Measurements from ENCODE around the gene MEST.
A peak's percentile ranks its signal among the peaks of the same experiment; 100 is the strongest.

MEST gene

GRCh38 chr7:130461272-130461671 is 30.6 kb upstream of the MEST start:
- no peak overlapping the region for H3K4me3 ChIP-seq
- H3K9me3 ChIP-seq (replicated peaks in 1 of 11), result peaks cover 14 to 35% (median 19%) of the 10 kb centered on the region in 11 experiments

GRCh38 chr7:130463553-130464434 is 28.1 kb upstream of the MEST start:
- Histone ChIP-seq H3K27ac (no peak overlapping the region), H3K4me3 (no peak overlapping the region), H3K27me3 (no peaks in the 10 kb centered on the region), H4K20me1 (no peaks in the 10 kb centered on the region), H3K9me3 (replicated peaks in 1 of 11) (peaks cover 11 to 31% (median 18%) of the 10 kb centered on the region in 11 experiments), H3K4me2 (no peak overlapping the region), H3K4me1 (no peaks in the 10 kb centered on the region), H3K9ac (no peak overlapping the region), H3K36me3 (no peaks in the 10 kb centered on the region)
- no peak for TF ChIP-seq Cebpa-rat (IDR thresholded peaks at IDR 0.05)

More at GRCh38 chr7:130461272-130461671, 30.6 kb upstream of the MEST start:
- Histone ChIP-seq H3K4me1 (no peaks in the 10 kb centered on the region; a peak in 1 of 20 replicates), H4K20me1 (no peaks in the 10 kb centered on the region), H3K27ac (no peak overlapping the region), H3K36me3 (no peaks in the 10 kb centered on the region), H3K4me2 (no peak overlapping the region), H3K9ac (no peak overlapping the region), H3K27me3 (no peaks in the 10 kb centered on the region)
- no peak for TF ChIP-seq Cebpa-rat (IDR thresholded peaks at IDR 0.05)

GRCh38 chr7:130468612-130469011 is 23.3 kb upstream of the MEST start:
- Histone ChIP-seq H3K4me2 (no peak overlapping the region), H3K4me1 (peaks cover 0 to 25% (median 8%) of the 10 kb centered on the region in 10 experiments; a peak in 16 of 20 replicates)

GRCh38 chr7:130471974-130472373 is 19.9 kb upstream of the MEST start:
- Histone ChIP-seq H3K4me3 (no peak overlapping the region), H3K4me2 (0 out of 22 replicates have a peak overlapping the region, but pooled peaks of 1 of the 11 experiments have one; percentile 74), H3K27me3 (no peaks in the 10 kb centered on the region), H3K27ac (no peak overlapping the region), H3K9me3 (replicated peaks in 1 of 11) (no peaks in the 10 kb centered on the region), H4K20me1 (no peaks in the 10 kb centered on the region), H3K9ac (no peak overlapping the region), H3K36me3 (no peaks in the 10 kb centered on the region), H3K4me1 (peaks cover 0 to 36% (median 12%) of the 10 kb centered on the region in 10 experiments; a peak in 16 of 20 replicates)
- no peak for TF ChIP-seq Cebpa-rat (IDR thresholded peaks at IDR 0.05)

More at GRCh38 chr7:130468612-130469011, 23.3 kb upstream of the MEST start:
- Histone ChIP-seq H3K4me3 (no peak overlapping the region), H3K27me3 (no peaks in the 10 kb centered on the region), H3K36me3 (no peaks in the 10 kb centered on the region), H3K9ac (no peak overlapping the region), H4K20me1 (no peaks in the 10 kb centered on the region), H3K9me3 (replicated peaks in 1 of 11) (peaks cover 0 to 11% (median 0%) of the 10 kb centered on the region in 11 experiments; a peak in 2 of 22 replicates), H3K27ac (no peak overlapping the region)
- TF ChIP-seq Cebpa-rat (IDR thresholded peaks at IDR 0.05), result no peak

GRCh38 chr7:130473289-130473688 is 18.6 kb upstream of the MEST start:
- Histone ChIP-seq H3K9ac (0 out of 22 replicates have a peak overlapping the region, but pooled peaks of 1 of the 11 experiments have one; percentile 14), H4K20me1 (no peaks in the 10 kb centered on the region), H3K4me1 (peaks cover 0 to 36% (median 12%) of the 10 kb centered on the region in 10 experiments; a peak in 16 of 20 replicates), H3K27ac (peak overlapping the region in 4 of 11 experiments; percentile 19 to 59 (median 36); a peak in 8 of 22 replicates), H3K27me3 (no peaks in the 10 kb centered on the region), H3K4me3 (no peak overlapping the region), H3K36me3 (no peaks in the 10 kb centered on the region), H3K4me2 (peak overlapping the region in 9 of 11 experiments; percentile 4 to 76 (median 46); a peak in 17 of 22 replicates), H3K9me3 (replicated peaks in 1 of 11) (peaks cover 0 to 10% (median 5%) of the 10 kb centered on the region in 11 experiments; a peak in 12 of 22 replicates)
- no peak for TF ChIP-seq Cebpa-rat (IDR thresholded peaks at IDR 0.05)

GRCh38 chr7:130473876-130474275 is 18.0 kb upstream of the MEST start:
- H3K4me1 ChIP-seq, result peaks cover 0 to 36% (median 12%) of the 10 kb centered on the region in 10 experiments; a peak in 16 of 20 replicates
- peak overlapping the region in 8 of 11 experiments; percentile 4 to 76 (median 49); a peak in 16 of 22 replicates for H3K4me2 ChIP-seq

GRCh38 chr7:130475776-130476175 is 16.1 kb upstream of the MEST start:
- H3K9ac ChIP-seq, result no peak overlapping the region
- H3K36me3 ChIP-seq, result no peaks in the 10 kb centered on the region
- no peak overlapping the region for H3K27ac ChIP-seq
- no peak overlapping the region for H3K4me3 ChIP-seq
- peaks cover 0 to 12% (median 6%) of the 10 kb centered on the region in 11 experiments; a peak in 13 of 22 replicates for H3K9me3 ChIP-seq (replicated peaks in 1 of 11)
- no peaks in the 10 kb centered on the region for H4K20me1 ChIP-seq
- H3K4me1 ChIP-seq, result peaks cover 0 to 27% (median 12%) of the 10 kb centered on the region in 10 experiments; a peak in 16 of 20 replicates
- H3K4me2 ChIP-seq, result no peak overlapping the region
- TF ChIP-seq Cebpa-rat (IDR thresholded peaks at IDR 0.05), result no peak
- H3K27me3 ChIP-seq, result no peaks in the 10 kb centered on the region

More at GRCh38 chr7:130473876-130474275, 18.0 kb upstream of the MEST start:
- H3K27ac ChIP-seq, result peak overlapping the region in 4 of 11 experiments; percentile 19 to 59 (median 36); a peak in 8 of 22 replicates
- no peaks in the 10 kb centered on the region for H3K27me3 ChIP-seq
- no peak overlapping the region for H3K4me3 ChIP-seq
- peaks cover 0 to 12% (median 5%) of the 10 kb centered on the region in 11 experiments; a peak in 12 of 22 replicates for H3K9me3 ChIP-seq (replicated peaks in 1 of 11)
- H4K20me1 ChIP-seq, result no peaks in the 10 kb centered on the region
- H3K36me3 ChIP-seq, result no peaks in the 10 kb centered on the region
- no peak for TF ChIP-seq Cebpa-rat (IDR thresholded peaks at IDR 0.05)
- H3K9ac ChIP-seq, result 0 out of 22 replicates have a peak overlapping the region, but pooled peaks of 1 of the 11 experiments have one; percentile 14

- H3K4me2 ChIP-seq, result no peak overlapping the region
- no peak for TF ChIP-seq Cebpa-rat (IDR thresholded peaks at IDR 0.05)
- H3K9ac ChIP-seq, result no peak overlapping the region
Observed at GRCh38 chr7:130476297-130477150, 15.4 kb upstream of the MEST start.

More at GRCh38 chr7:130476297-130477150, 15.4 kb upstream of the MEST start:
- Histone ChIP-seq H3K36me3 (no peaks in the 10 kb centered on the region), H3K9me3 (replicated peaks in 1 of 11) (peaks cover 0 to 12% (median 6%) of the 10 kb centered on the region in 11 experiments; a peak in 13 of 22 replicates), H3K4me3 (no peak overlapping the region), H3K27me3 (no peaks in the 10 kb centered on the region), H3K27ac (no peak overlapping the region), H4K20me1 (no peaks in the 10 kb centered on the region), H3K4me1 (peaks cover 0 to 25% (median 12%) of the 10 kb centered on the region in 10 experiments; a peak in 16 of 20 replicates)

Measured in BLaER1 treated with 17β-estradiol and CSF1 and Interleukin-3, amounts not matched to agents 10 nM and 100 nM (cell line).